GM11168 (cell line): ENCODE data around the gene PTPN22.

Experiments
- in situ Hi-C: fragments of 300-500 bp; cut with MboI; formaldehyde crosslinking; loops from one replicate; pipeline ENCODE4 v1.12.0; 2022; ENCODE audit warnings: low sequenced_read_pairs; ENCODE audit not compliant: unreplicated experiment

The PTPN22 gene

GRCh38 chr1:113808450-113809195 lies 62.9 kb downstream of the PTPN22 start:
- in situ Hi-C loops, result no loop called here

- in situ Hi-C loops, result no loop called here
Observed at GRCh38 chr1:113805639-113806038, 65.9 kb downstream of the PTPN22 start.

- in situ Hi-C loops, result no loop called here
Observed at GRCh38 chr1:113805256-113805531, 66.3 kb downstream of the PTPN22 start.

- in situ Hi-C loops, result no loop called here
Observed at GRCh38 chr1:113804421-113805255, 66.9 kb downstream of the PTPN22 start.

GRCh38 chr1:113802367-113803007 lies 69.0 kb downstream of the PTPN22 start:
- in situ Hi-C loops, result no loop called here

GRCh38 chr1:113800487-113800886 lies 71.0 kb downstream of the PTPN22 start:
- in situ Hi-C loops, result no loop called here

GRCh38 chr1:113797472-113797871 lies 74.0 kb downstream of the PTPN22 start:
- in situ Hi-C loops, result no loop called here

- in situ Hi-C loops, result no loop called here
Observed at GRCh38 chr1:113793878-113794834, 77.4 kb downstream of the PTPN22 start.

GRCh38 chr1:113792986-113793385 lies 78.5 kb downstream of the PTPN22 start:
- in situ Hi-C loops, result no loop called here

GRCh38 chr1:113792471-113792870 lies 79.0 kb downstream of the PTPN22 start:
- in situ Hi-C loops, result no loop called here

GRCh38 chr1:113788802-113789201 lies 82.7 kb downstream of the PTPN22 start:
- in situ Hi-C loops, result no loop called here

GRCh38 chr1:113787663-113788062 lies 83.8 kb downstream of the PTPN22 start:
- in situ Hi-C loops, result no loop called here

- in situ Hi-C loops, result no loop called here
Observed at GRCh38 chr1:113786069-113786468, 85.4 kb downstream of the PTPN22 start.

GRCh38 chr1:113784104-113784779 lies 87.3 kb downstream of the PTPN22 start:
- in situ Hi-C loops, result no loop called here

GRCh38 chr1:113783254-113784103 lies 88.0 kb downstream of the PTPN22 start:
- in situ Hi-C loops, result no loop called here

GRCh38 chr1:113782406-113782805 lies 89.1 kb downstream of the PTPN22 start:
- in situ Hi-C loops, result no loop called here

- in situ Hi-C loops, result no loop called here
Observed at GRCh38 chr1:113780374-113781146, 91.0 kb downstream of the PTPN22 start.

GRCh38 chr1:113779542-113779941 lies 92.0 kb downstream of the PTPN22 start:
- in situ Hi-C loops, result no loop called here
